ENCODE results near the gene LMBRD1. TPM values are rescaled to one million over a fixed set of nuclear protein-coding genes. Genes with fewer than 3 reads are reported as not detected.
A peak's percentile ranks its signal among the peaks of the same experiment; 100 is the strongest.
"Not testable (repeated sequence)": the region's sequence is repeated elsewhere in the genome, so short reads cannot be mapped to it uniquely, and the experiment has no call there.

LMBRD1 gene
- total RNA-seq, 2 experiments from 2014 or later: 17.4 to 18.2 TPM

DNA sequence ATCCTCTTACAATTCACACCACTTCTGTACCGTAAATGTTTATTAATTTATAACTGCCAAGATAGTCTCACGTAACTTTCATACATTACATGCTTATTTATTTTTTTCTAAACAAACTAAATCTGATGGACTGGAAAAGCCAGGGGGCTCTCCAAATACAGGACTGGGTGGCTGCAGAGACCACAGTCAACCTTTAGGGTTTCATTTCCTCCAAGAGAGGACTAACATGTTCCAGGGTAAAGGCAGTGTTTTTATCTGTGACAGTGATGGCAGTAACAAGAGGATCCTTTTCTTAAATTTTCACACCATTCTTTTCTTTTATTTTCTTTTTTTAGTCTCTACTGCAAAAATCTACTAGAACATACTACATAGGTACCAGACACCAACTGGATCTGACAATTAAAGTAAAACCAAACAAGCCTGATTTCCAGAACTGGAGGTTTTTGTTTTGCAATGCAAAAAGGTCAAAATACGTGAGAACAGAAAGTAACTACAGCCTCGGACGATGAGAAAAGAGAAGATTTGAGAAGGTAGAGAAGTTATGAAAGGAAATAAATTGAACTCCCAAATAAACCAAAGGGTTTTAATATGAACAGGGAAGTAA, 1.2 kb downstream of the LMBRD1 start:
- Mint-ChIP-seq H3K27ac (peak overlapping the region; percentile 89), H3K9me3 (no peaks in the 10 kb centered on the region), H3K4me1 (ENCODE audit: low read depth) (peaks cover 56% of the 10 kb centered on the region), H3K4me3 (peak overlapping the region; percentile 87), H3K36me3 (peaks cover 5% of the 10 kb centered on the region), H3K27me3 (no peaks in the 10 kb centered on the region)
- ChIA-PET POLR2A (interaction anchor here (1.0 to 3.4 kb wide), 3 partner anchors 19 to 71 kb away, joined by 3 to 12 read pairs (median 11); partner anchors contain the start of gene COL19A1), CTCF (interaction anchor here (0.8 to 3.2 kb wide), 6 partner anchors 16 to 72 kb away, joined by 3 to 47 read pairs (median 4); no protein-coding TSS in a partner anchor)
- DNase-seq: no peak
- intact Hi-C loops (cut with micrococcal nuclease): loop anchor here (1.0 to 5.0 kb wide), 6 partner anchors 12 to 872 kb away; partner anchors contain the start of genes FAM135A and SMAP1

DNA sequence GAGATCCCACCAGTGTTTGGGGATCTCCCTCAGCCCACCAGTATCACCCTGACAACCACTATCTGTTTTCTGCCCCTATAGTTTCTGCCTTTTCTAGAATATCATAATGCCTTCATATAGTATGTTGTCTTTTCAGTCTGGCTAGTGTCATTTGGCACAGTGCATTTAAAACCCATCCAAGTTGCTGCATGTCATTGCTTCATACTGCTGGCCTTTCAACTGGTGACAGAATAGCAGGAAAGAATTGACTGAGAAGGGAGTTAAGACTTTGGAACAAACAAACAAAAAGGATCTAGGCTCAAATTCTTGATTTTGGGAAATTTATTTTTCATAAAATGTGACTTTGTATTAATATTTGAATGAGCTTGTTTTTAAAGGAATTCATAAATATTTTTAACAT, 4.5 kb downstream of the LMBRD1 start:
- Mint-ChIP-seq H3K27ac (no peak overlapping the region), H3K36me3 (peaks cover 19% of the 10 kb centered on the region), H3K4me3 (no peak overlapping the region), H3K4me1 (ENCODE audit: low read depth) (peaks cover 58% of the 10 kb centered on the region), H3K9me3 (no peaks in the 10 kb centered on the region), H3K27me3 (no peaks in the 10 kb centered on the region)
- intact Hi-C loops (cut with micrococcal nuclease): no loop called here
- DNase-seq: no peak
- ChIA-PET POLR2A (no interaction called here), CTCF (interaction anchor here (1.2 kb wide), 1 partner anchor 47 kb away, joined by 4 read pairs; no protein-coding TSS in a partner anchor)

DNA sequence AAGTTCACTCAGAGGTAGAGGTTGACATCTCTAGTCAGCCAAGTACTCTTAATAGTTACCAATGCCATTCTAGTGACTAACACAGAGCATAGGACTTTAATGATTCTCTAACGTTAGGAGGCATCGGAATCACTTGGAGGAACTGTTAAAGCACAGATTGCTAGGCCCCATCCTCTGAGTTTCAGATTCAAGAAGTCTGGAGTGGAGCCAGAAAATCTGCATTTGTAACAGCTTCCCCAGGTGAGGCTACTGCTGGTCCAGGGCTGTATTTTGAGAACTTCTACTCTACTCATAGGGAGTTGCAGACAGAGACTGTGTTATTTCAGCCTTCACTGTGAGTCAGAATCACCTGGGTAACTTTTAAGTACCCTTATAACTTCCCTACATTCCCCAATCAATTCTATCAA, 5.7 kb downstream of the LMBRD1 start:
- CTCF ChIA-PET: interaction anchor here (0.9 to 1.4 kb wide), 3 partner anchors 10 to 317 kb away, joined by 3 to 4 read pairs (median 4); no protein-coding TSS in a partner anchor
- Mint-ChIP-seq H3K9me3 (no peaks in the 10 kb centered on the region), H3K27me3 (no peaks in the 10 kb centered on the region), H3K36me3 (peaks cover 20% of the 10 kb centered on the region), H3K4me1 (ENCODE audit: low read depth) (peaks cover 57% of the 10 kb centered on the region), H3K4me3 (no peak overlapping the region), H3K27ac (no peak overlapping the region)
- POLR2A ChIA-PET: no interaction called here
- no peak for DNase-seq
- intact Hi-C loops (cut with micrococcal nuclease): no loop called here

DNA sequence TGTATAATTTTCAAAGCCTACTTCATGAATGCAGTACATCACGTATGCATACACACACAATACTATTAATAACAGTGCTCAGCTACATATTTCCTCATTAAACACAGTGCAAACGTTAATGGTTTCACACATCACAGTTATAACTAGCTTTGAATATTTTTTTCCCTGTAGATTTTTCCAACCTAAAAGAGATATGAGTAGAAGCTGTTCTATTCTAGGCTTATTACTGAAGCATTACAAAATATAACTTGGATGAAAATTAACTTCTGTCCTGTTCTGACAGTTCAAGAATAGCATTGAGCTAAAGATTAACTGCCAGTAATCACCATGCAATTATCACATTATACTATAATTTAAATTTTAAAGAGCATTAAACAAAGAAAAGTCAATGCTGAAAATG, 6.2 kb downstream of the LMBRD1 start:
- Mint-ChIP-seq H3K27me3 (no peaks in the 10 kb centered on the region), H3K27ac (no peak overlapping the region), H3K4me3 (no peak overlapping the region), H3K36me3 (peaks cover 17% of the 10 kb centered on the region), H3K9me3 (no peaks in the 10 kb centered on the region), H3K4me1 (ENCODE audit: low read depth) (peaks cover 55% of the 10 kb centered on the region)
- ChIA-PET POLR2A (no interaction called here), CTCF (interaction anchor here (0.9 to 1.4 kb wide), 2 partner anchors 10 to 318 kb away, joined by 3 to 4 read pairs; no protein-coding TSS in a partner anchor)
- no peak for DNase-seq
- intact Hi-C loops (cut with micrococcal nuclease): no loop called here

DNA sequence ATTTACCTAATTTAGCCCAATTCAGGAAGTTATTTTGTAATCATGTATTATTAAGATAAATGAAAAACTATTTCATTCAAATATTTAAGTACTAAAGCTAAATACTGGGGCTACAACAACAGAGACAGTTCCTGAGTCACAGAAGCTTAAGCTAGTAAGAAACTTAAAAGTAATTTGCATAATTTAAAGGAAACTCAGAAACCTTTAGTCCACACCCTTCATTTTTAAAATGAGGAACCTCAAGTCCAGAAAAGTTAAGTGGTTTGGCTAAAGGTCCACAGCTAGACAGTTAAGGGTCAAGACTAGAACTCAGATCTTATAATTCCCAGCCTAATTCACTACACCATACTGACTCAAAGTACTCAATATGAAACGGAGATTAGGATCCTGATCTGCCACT, 7.2 kb downstream of the LMBRD1 start:
- POLR2A ChIA-PET: no interaction called here
- Mint-ChIP-seq H3K27me3 (no peaks in the 10 kb centered on the region), H3K9me3 (no peaks in the 10 kb centered on the region), H3K4me1 (ENCODE audit: low read depth) (peaks cover 55% of the 10 kb centered on the region), H3K36me3 (peaks cover 17% of the 10 kb centered on the region), H3K27ac (no peak overlapping the region), H3K4me3 (no peak overlapping the region)
- no peak for DNase-seq
- intact Hi-C loops (cut with micrococcal nuclease): no loop called here
- CTCF ChIA-PET: no interaction called here

DNA sequence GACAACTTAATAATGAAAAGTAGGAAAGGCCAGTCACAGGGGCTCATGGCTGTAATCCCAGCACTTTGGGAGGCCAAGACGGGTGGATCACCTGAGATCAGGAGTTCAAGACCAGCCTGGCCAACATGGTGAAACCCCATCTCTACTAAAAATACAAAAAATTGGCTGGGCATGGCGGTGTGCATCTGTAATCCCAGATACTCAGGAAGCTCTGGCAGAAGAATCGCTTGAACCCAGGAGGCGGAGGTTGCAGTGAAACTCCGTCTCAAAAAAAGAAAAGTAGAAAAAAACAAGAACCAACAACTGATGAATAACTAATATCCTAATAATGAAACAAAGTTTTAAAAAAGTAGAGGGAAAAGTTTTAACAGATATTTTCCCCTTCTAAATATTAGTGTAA, 9.4 kb downstream of the LMBRD1 start:
- POLR2A ChIA-PET; H3K9me3 Mint-ChIP-seq; DNase-seq; intact Hi-C loops (cut with micrococcal nuclease); CTCF ChIA-PET; H3K4me3 Mint-ChIP-seq; H3K27me3 Mint-ChIP-seq; H3K27ac Mint-ChIP-seq: not testable (repeated sequence)
- peaks cover 24% of the 10 kb centered on the region for H3K36me3 Mint-ChIP-seq
- peaks cover 55% of the 10 kb centered on the region for H3K4me1 Mint-ChIP-seq (ENCODE audit: low read depth)

DNA sequence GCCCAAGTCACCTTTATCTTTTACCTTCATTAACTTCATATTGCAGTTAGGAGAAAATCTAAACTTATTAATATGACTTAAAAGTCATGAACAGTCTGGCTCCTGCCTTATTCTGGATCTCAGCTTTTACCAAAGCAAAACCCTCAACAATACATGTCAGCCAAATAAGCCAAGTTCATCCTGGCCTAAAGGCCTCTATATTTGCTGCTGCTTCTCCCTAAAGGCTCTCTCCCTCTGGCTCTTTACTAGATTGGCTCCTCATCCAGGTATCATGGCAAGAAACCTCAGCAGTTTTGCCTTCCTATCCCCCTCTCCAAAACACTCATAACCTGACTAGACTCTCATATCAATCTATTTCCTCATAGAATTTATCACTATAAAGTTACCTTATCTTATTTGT, 11.1 kb downstream of the LMBRD1 start:
- ChIA-PET POLR2A (interaction anchor here (0.6 to 1.4 kb wide), 2 partner anchors 11 to 209 kb away, joined by 3 to 4 read pairs; partner anchors contain the start of gene LMBRD1), CTCF (interaction anchor here (1.0 kb wide), 1 partner anchor 11 kb away, joined by 6 read pairs; no protein-coding TSS in a partner anchor)
- Mint-ChIP-seq H3K9me3 (no peaks in the 10 kb centered on the region), H3K4me3 (no peak overlapping the region), H3K27me3 (no peaks in the 10 kb centered on the region), H3K36me3 (peaks cover 29% of the 10 kb centered on the region), H3K4me1 (ENCODE audit: low read depth) (peaks cover 49% of the 10 kb centered on the region), H3K27ac (no peak overlapping the region)
- DNase-seq: no peak
- intact Hi-C loops (cut with micrococcal nuclease): no loop called here

DNA sequence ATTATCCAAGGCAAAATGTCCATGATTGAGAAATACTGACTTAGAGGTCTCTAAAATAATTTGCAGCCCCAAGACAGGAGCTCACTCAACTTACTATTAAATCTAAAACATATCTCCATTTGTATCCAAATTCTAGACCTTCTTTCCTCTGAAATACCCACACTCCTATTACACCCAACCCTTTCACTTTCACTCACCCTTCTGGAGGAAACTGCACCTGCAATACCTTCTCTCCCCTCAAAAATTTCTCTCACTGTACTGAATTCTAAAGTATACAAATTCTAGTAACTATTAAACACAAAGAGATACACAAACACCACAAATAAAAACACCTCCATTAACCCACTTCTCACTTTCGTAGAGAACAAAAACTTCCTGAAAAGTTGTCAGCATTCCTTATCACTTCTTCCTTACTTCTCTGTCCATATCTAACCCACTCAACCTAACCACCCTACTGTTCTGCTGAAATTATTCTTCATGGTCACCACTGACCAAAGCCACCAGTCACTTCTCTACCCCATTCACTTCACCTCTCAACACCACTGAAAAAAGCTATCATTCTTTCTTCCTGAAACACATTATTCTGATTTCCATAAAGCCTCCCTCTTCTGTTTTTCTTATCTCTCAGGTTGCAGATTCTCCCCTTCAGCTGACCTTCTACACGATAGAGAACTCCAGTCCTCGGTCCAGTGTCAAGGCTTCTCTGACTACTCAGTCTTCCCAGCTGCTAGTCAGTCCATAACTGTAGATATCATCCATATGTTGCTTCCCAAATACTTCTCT, 12.0 kb downstream of the LMBRD1 start:
- no peaks in the 10 kb centered on the region for H3K27me3 Mint-ChIP-seq
- peaks cover 30% of the 10 kb centered on the region for H3K36me3 Mint-ChIP-seq
- POLR2A ChIA-PET: interaction anchor here (0.6 kb wide), 1 partner anchor 210 kb away, joined by 3 read pairs; no protein-coding TSS in a partner anchor
- H3K4me3 Mint-ChIP-seq: no peak overlapping the region
- intact Hi-C loops (cut with micrococcal nuclease): no loop called here
- H3K4me1 Mint-ChIP-seq (ENCODE audit: low read depth): peaks cover 48% of the 10 kb centered on the region
- no peaks in the 10 kb centered on the region for H3K9me3 Mint-ChIP-seq
- H3K27ac Mint-ChIP-seq: peak overlapping the region; percentile 0
- CTCF ChIA-PET: interaction anchor here (1.0 kb wide), 1 partner anchor 12 kb away, joined by 6 read pairs; no protein-coding TSS in a partner anchor
- no peak for DNase-seq

DNA sequence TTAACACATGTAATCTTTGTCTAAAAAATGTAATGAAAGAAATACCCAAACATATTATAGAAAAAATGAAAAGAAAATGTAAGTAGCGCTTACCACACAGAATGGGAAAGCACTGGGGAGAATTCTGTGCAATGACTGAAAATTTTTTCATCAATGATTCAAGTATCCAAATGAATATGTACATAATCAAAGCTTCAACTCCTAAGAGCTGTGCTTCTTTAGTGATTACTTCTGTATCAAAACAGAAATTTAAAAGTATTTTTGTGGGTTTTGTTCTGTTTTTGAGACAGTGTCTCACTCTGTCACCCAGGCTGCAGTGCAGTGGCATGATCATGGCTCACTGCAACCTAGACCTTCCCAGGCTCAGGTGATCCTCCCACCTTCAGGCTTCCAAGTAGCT, 13.7 kb downstream of the LMBRD1 start:
- peaks cover 46% of the 10 kb centered on the region for H3K4me1 Mint-ChIP-seq (ENCODE audit: low read depth)
- no peak overlapping the region for H3K4me3 Mint-ChIP-seq
- no peaks in the 10 kb centered on the region for H3K27me3 Mint-ChIP-seq
- ChIA-PET CTCF (interaction anchor here (3.3 kb wide), 1 partner anchor 14 kb away, joined by 10 read pairs; the partner anchor contains the start of gene LMBRD1), POLR2A (interaction anchor here (0.8 kb wide), 1 partner anchor 630 kb away, joined by 4 read pairs; the partner anchor contains the start of gene FAM135A)
- intact Hi-C loops (cut with micrococcal nuclease): loop anchor here (1.0 kb wide), 1 partner anchor 13 kb away; no protein-coding TSS in a partner anchor
- peaks cover 24% of the 10 kb centered on the region for H3K36me3 Mint-ChIP-seq
- no peaks in the 10 kb centered on the region for H3K9me3 Mint-ChIP-seq
- H3K27ac Mint-ChIP-seq: no peak overlapping the region
- DNase-seq: peak; percentile 23

DNA sequence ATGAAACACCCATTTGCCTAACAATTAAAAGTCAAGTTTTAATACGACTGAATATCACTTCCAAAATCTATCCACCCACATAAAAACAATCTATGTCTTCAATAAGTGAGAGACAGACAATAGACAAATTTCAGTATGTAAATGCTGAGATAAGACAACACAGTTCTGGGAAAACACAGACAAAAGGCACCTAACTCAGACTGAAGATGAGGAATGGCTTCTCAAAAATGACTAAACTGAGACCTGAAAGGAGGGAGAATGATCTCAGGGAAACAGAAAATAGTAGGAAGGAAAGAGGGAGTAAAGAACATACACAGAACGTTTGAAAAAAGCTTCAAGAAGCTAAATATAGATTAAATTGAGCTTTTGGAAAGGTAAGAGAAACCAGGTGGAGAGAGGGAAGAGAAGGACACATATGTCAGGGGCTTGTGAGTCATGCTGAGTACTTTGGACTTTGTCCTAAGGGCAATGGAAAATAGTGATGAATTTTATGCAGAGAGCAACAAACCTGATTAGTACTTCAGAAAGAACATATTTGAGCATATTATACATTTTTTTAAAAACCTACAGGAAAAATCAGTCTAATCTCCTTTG, 16.1 kb downstream of the LMBRD1 start:
- no peak for DNase-seq
- Mint-ChIP-seq H3K4me1 (ENCODE audit: low read depth) (peaks cover 48% of the 10 kb centered on the region), H3K9me3 (no peaks in the 10 kb centered on the region), H3K27ac (no peak overlapping the region), H3K36me3 (peaks cover 31% of the 10 kb centered on the region), H3K27me3 (no peaks in the 10 kb centered on the region), H3K4me3 (no peak overlapping the region)
- ChIA-PET POLR2A (no interaction called here), CTCF (interaction anchor here (0.8 to 3.3 kb wide), 3 partner anchors 10 to 46 kb away, joined by 3 to 10 read pairs (median 3); partner anchors contain the start of gene LMBRD1)
- intact Hi-C loops (cut with micrococcal nuclease): no loop called here

DNA sequence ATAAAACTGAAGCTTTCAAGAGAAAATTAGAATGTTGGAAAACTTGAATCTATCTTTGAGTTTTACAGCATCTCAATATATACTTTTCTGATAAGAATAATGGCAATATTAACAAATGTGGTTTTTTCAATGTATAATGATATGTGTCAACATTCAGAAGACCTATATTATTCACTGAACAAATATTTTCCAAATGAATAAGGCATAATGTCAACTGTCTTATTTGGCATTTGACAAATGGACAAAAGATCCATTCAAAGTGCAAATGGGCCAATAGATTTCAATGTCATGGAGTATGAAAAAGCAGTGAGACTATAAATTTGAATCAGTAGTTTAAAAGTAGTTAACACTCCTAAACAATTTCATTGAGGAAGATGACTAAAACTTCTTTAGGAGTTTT, 20.9 kb downstream of the LMBRD1 start:
- no peak overlapping the region for H3K4me3 Mint-ChIP-seq
- POLR2A ChIA-PET: interaction anchor here (1.0 kb wide), 1 partner anchor 20 kb away, joined by 3 read pairs; no protein-coding TSS in a partner anchor
- H3K36me3 Mint-ChIP-seq: peaks cover 46% of the 10 kb centered on the region
- no peak overlapping the region for H3K27ac Mint-ChIP-seq
- intact Hi-C loops (cut with micrococcal nuclease): no loop called here
- H3K4me1 Mint-ChIP-seq (ENCODE audit: low read depth): peaks cover 43% of the 10 kb centered on the region
- H3K9me3 Mint-ChIP-seq: peaks cover 2% of the 10 kb centered on the region
- no peaks in the 10 kb centered on the region for H3K27me3 Mint-ChIP-seq
- DNase-seq: no peak
- CTCF ChIA-PET: no interaction called here

DNA sequence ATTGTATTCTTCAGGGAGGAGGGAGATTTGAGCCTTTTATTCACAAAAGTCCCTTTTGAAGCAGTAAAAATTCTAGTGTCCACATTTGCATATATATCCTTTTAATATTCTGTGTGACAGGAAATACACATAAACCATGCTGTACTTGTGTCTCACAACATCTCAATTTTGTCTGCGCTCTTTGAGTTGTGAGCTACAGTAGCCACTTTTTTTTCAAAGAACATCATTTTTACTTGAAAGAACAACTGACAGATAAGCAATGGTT, 21.3 kb downstream of the LMBRD1 start:
- Mint-ChIP-seq H3K36me3 (peaks cover 43% of the 10 kb centered on the region), H3K4me3 (no peak overlapping the region), H3K27ac (no peak overlapping the region), H3K9me3 (peaks cover 2% of the 10 kb centered on the region), H3K4me1 (ENCODE audit: low read depth) (peaks cover 42% of the 10 kb centered on the region), H3K27me3 (no peaks in the 10 kb centered on the region)
- POLR2A ChIA-PET: interaction anchor here (1.0 kb wide), 1 partner anchor 21 kb away, joined by 3 read pairs; no protein-coding TSS in a partner anchor
- intact Hi-C loops (cut with micrococcal nuclease): no loop called here
- CTCF ChIA-PET: no interaction called here
- no peak for DNase-seq
